SK-N-SH treated with all-trans-retinoic acid at 6 μM for 48 hours (cell line): ENCODE measurements around the gene EP400.

Experiments
- ARNTL ChIP-seq: fragments of 450-650 bp; formaldehyde crosslinking; IDR thresholded peaks from 2 replicates; pipeline ENCODE4 v1.5.0; 2020; ENCODE audit warnings: low read depth, mild to moderate bottlenecking, moderate library complexity, borderline replicate concordance
- GLIS3 ChIP-seq: fragments of 250-450 bp; sonication (Bioruptor Pico); IDR thresholded peaks from 2 replicates; pipeline ENCODE4 v1.5.0; 2020; ENCODE audit warnings: mild to moderate bottlenecking, moderate library complexity
- ZC3H10 ChIP-seq: fragments of 250-450 bp; sonication (Bioruptor Pico); IDR thresholded peaks from 2 replicates; pipeline ENCODE4 v1.5.1; 2021; ENCODE audit warnings: mild to moderate bottlenecking, moderate library complexity

DNA sequence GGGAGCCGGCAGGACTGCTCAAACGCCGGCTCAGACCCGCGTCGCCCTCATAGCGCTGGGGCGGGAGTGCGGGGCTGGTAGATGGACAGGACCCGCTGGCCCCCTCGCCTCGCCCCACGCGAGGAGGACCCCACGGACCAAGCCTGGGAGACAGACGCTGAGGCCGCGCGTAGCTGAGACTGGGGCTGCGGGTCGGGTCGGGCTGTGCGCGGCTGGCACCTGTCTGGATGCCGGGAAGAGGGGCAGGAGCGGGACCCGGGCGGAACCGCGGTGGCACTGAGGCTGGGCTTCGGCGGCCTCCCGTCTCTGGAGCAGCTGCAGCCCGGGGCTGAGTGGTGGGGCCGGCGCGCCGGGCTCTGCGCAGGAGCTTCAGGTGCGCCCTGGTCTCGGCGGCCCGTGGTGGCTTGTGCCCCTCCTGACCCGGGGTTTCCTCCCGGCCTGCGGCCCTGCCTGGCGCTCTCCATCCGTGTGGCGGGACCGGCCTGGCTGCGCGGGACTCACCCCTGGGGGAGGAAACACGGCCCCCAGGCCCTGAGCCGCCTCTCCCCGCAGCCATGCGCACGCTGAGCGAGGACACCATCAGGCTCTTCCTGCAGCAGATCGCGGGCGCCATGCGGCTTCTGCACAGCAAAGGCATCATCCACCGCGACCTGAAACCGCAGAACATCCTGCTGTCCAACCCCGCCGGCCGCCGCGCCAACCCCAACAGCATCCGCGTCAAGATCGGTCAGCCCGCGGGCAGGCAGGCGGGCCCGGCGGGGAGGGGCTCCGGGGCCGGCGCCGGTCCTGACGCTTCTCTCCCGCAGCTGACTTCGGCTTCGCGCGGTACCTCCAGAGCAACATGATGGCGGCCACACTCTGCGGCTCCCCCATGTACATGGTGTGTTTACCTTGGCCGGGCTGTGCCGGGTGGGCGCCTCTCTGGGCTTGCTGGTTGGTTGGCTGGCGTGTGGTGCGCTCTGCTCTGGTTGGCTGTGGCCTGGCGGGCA lies 41.4 kb upstream of the EP400 start:
- TF ChIP-seq GLIS3 (CRISPR knock-in tag) = no peak
- TF ChIP-seq ZC3H10 (CRISPR knock-in tag) = no peak
- no peak for TF ChIP-seq ARNTL (CRISPR knock-in tag)
